Fibroblast of skin of left biceps (primary cell): ENCODE results near the gene GIPC2.
"Not testable (repeated sequence)": the region's sequence is repeated elsewhere in the genome, so short reads cannot be mapped to it uniquely, and the experiment has no call there.

Experiments
- DNase-seq, 2 experiments: peaks; one replicate each; pipeline ENCODE4 v3.0.0-alpha.2; 2013; ENCODE audit warnings: low read depth in 2 of 2

GIPC2 gene

GRCh38 chr1:78094639-78095038 is 48.9 kb downstream of the GIPC2 start:
- DNase-seq, result no peak

GRCh38 chr1:78095593-78095992 is 49.8 kb downstream of the GIPC2 start:
- no peak for DNase-seq

GRCh38 chr1:78096017-78096416 is 50.3 kb downstream of the GIPC2 start:
- no peak for DNase-seq

- DNase-seq, result no peak
Observed at GRCh38 chr1:78096976-78097375, 51.2 kb downstream of the GIPC2 start.

- DNase-seq, result no peak
Observed at GRCh38 chr1:78101051-78101450, 55.3 kb downstream of the GIPC2 start.

- peak; percentile 69 to 70 for DNase-seq
Observed at GRCh38 chr1:78101514-78101913, 55.7 kb downstream of the GIPC2 start.

- DNase-seq, result peak; percentile 63 to 65
Observed at GRCh38 chr1:78102082-78102481, 56.3 kb downstream of the GIPC2 start.

GRCh38 chr1:78102916-78103315 is 57.1 kb downstream of the GIPC2 start:
- no peak for DNase-seq

- DNase-seq, result peak; percentile 72 to 73
Observed at GRCh38 chr1:78104322-78104721, 58.6 kb downstream of the GIPC2 start.

GRCh38 chr1:78109659-78110058 is 63.9 kb downstream of the GIPC2 start:
- not testable (repeated sequence) for DNase-seq

- DNase-seq, result no peak
Observed at GRCh38 chr1:78113156-78113916, 67.6 kb downstream of the GIPC2 start.

- DNase-seq, result peak; percentile 49 to 56
Observed at GRCh38 chr1:78114034-78114956, 68.5 kb downstream of the GIPC2 start.

GRCh38 chr1:78120485-78120884 is 74.7 kb downstream of the GIPC2 start:
- not testable (repeated sequence) for DNase-seq

GRCh38 chr1:78121710-78122109 is 75.9 kb downstream of the GIPC2 start:
- no peak for DNase-seq

GRCh38 chr1:78122389-78122788 is 76.6 kb downstream of the GIPC2 start:
- DNase-seq, result no peak

- DNase-seq, result peak in 1 of 2 experiments; percentile 17
Observed at GRCh38 chr1:78126506-78126905, 80.7 kb downstream of the GIPC2 start.

GRCh38 chr1:78132174-78132947 is 86.6 kb downstream of the GIPC2 start:
- DNase-seq, result no peak

GRCh38 chr1:78132948-78133322 is 87.2 kb downstream of the GIPC2 start:
- no peak for DNase-seq

GRCh38 chr1:78136680-78137079 is 90.9 kb downstream of the GIPC2 start:
- DNase-seq, result no peak

GRCh38 chr1:78141531-78142231 is 95.9 kb downstream of the GIPC2 start:
- no peak for DNase-seq

GRCh38 chr1:78142736-78143135 is 97.0 kb downstream of the GIPC2 start:
- no peak for DNase-seq
